HG03108 (cell line): Measurements from ENCODE around the gene AFAP1.

ENCODE experiments used
- ATAC-seq: cut with Tn5 transposase; IDR thresholded peaks from one replicate; pipeline ENCODE4 v1.9.1; 2021; ENCODE audit warnings: moderate library complexity; ENCODE audit not compliant: unreplicated experiment

AFAP1 gene

GRCh38 chr4:7708981-7709380 lies 230.7 kb downstream of the AFAP1 start:
- no peak for ATAC-seq
